OCI-LY3 (cell line): ENCODE results near the gene CFI.
A peak's percentile ranks its signal among the peaks of the same experiment; 100 is the strongest.

Source experiments
- H2AFZ ChIP-seq: fragments of 200-600, 300-600 bp; shearing (Covaris generic); 2 replicates; pipeline ENCODE4 v1.6.0; 2014; ENCODE audit warnings: antibody characterized with exemption, low read depth, low read length
- H3K27ac ChIP-seq: fragments of 200-600, 300-600 bp; sonication (generic); 2 replicates; pipeline ENCODE4 v1.5.1; 2014; ENCODE audit warnings: mild to moderate bottlenecking, low read length, moderate library complexity, mixed read lengths
- H3K27me3 ChIP-seq: fragments of 200-600, 300-600 bp; sonication (generic); 2 replicates; pipeline ENCODE4 v1.6.1; 2014; ENCODE audit warnings: low read depth, low read length, mixed read lengths
- H3K36me3 ChIP-seq: fragments of 200-600, 300-600 bp; sonication (generic); replicated peaks from 2 replicates; pipeline ENCODE3; 2014; ENCODE audit warnings: low read depth, low read length, mixed read lengths
- H3K4me1 ChIP-seq: fragments of 300-600, 200-600 bp; sonication (generic); 2 replicates; pipeline ENCODE4 v1.6.1; 2014; ENCODE audit warnings: low read length, mixed read lengths
- H3K4me2 ChIP-seq: fragments of 200-600, 300-600 bp; sonication (generic); 2 replicates; pipeline ENCODE4 v1.6.1; 2014; ENCODE audit warnings: low read length, mixed read lengths
- H3K4me3 ChIP-seq: fragments of 300-600, 200-600 bp; sonication (generic); 2 replicates; pipeline ENCODE4 v1.5.1; 2014; ENCODE audit warnings: antibody characterized with exemption, mild to moderate bottlenecking, low read length, moderate library complexity
- H3K79me2 ChIP-seq: fragments of 300-600, 200-600 bp; shearing (Covaris generic); 2 replicates; pipeline ENCODE4 v1.6.1; 2014; ENCODE audit warnings: mild to moderate bottlenecking, low read length, mixed read lengths
- H3K9ac ChIP-seq: fragments of 300-600, 200-600 bp; shearing (Covaris generic); 2 replicates; pipeline ENCODE4 v1.6.0; 2014; ENCODE audit warnings: mild to moderate bottlenecking, low read length, moderate library complexity
- H3K9me3 ChIP-seq: fragments of 200-600, 300-600 bp; shearing (Covaris generic); 2 replicates; pipeline ENCODE4 v1.6.1; 2014; ENCODE audit warnings: low read length, mixed read lengths; ENCODE audit not compliant: insufficient read depth
- H4K20me1 ChIP-seq: fragments of 200-600, 300-600 bp; sonication (generic); 2 replicates; pipeline ENCODE4 v1.6.1; 2016; ENCODE audit warnings: low read length, mixed read lengths; ENCODE audit not compliant: insufficient read depth
- CTCF ChIP-seq: fragments of 200-600, 300-600 bp; sonication (generic); IDR thresholded peaks from 2 replicates; pipeline ENCODE4 v1.5.1; 2014; ENCODE audit warnings: antibody characterized with exemption, low read length, low read depth
- EZH2phosphoT487 ChIP-seq: fragments of 200-600 bp; shearing (Covaris generic); IDR thresholded peaks from 2 replicates; pipeline ENCODE4 v1.6.1; 2018; ENCODE audit warnings: antibody characterized with exemption, mixed run types, low read depth

Gene CFI

GRCh38 chr4:109826719-109827118, 24.9 kb upstream of the CFI start:
- peaks cover 21% of the 10 kb centered on the region for H3K36me3 ChIP-seq
- no peak overlapping the region for H3K27ac ChIP-seq
- no peaks in the 10 kb centered on the region for H3K9me3 ChIP-seq
- no peak overlapping the region for H3K9ac ChIP-seq
- TF ChIP-seq CTCF = peak; percentile 66
- TF ChIP-seq EZH2phosphoT487 = no peak
- H3K4me3 ChIP-seq = no peak overlapping the region
- no peaks in the 10 kb centered on the region for H4K20me1 ChIP-seq
- no peak overlapping the region for H3K4me2 ChIP-seq
- peaks cover under 1% of the 10 kb centered on the region; the same call in 1 of the 2 replicates for H3K4me1 ChIP-seq
- H3K79me2 ChIP-seq = no peaks in the 10 kb centered on the region; the same call in 1 of the 2 replicates
- no peaks in the 10 kb centered on the region for H3K27me3 ChIP-seq
- no peak overlapping the region for H2AFZ ChIP-seq

GRCh38 chr4:109821185-109821584, 19.4 kb upstream of the CFI start:
- Histone ChIP-seq H3K4me3 (no peak overlapping the region), H2AFZ (no peak overlapping the region), H3K79me2 (peaks cover 49% of the 10 kb centered on the region), H3K9ac (no peak overlapping the region), H3K4me1 (peaks cover 37% of the 10 kb centered on the region), H3K27ac (peak overlapping the region; percentile 39), H3K27me3 (no peaks in the 10 kb centered on the region), H3K9me3 (no peaks in the 10 kb centered on the region), H3K4me2 (peak overlapping the region; percentile 34), H4K20me1 (no peaks in the 10 kb centered on the region), H3K36me3 (peaks cover 44% of the 10 kb centered on the region)
- no peak for TF ChIP-seq CTCF
- TF ChIP-seq EZH2phosphoT487 = no peak

- H3K4me3 ChIP-seq = no peak overlapping the region
- H3K27ac ChIP-seq = peak overlapping the region; percentile 39
- H3K36me3 ChIP-seq = peaks cover 44% of the 10 kb centered on the region
- peaks cover 55% of the 10 kb centered on the region for H3K79me2 ChIP-seq
- no peaks in the 10 kb centered on the region for H3K9me3 ChIP-seq
- no peaks in the 10 kb centered on the region for H3K27me3 ChIP-seq
- H3K4me1 ChIP-seq = peaks cover 37% of the 10 kb centered on the region
- no peak for TF ChIP-seq CTCF
- TF ChIP-seq EZH2phosphoT487 = no peak
- H3K4me2 ChIP-seq = peak overlapping the region; percentile 34
- no peak overlapping the region for H2AFZ ChIP-seq
- no peak overlapping the region for H3K9ac ChIP-seq
- H4K20me1 ChIP-seq = no peaks in the 10 kb centered on the region
Observed at GRCh38 chr4:109820563-109820962, 18.8 kb upstream of the CFI start.

GRCh38 chr4:109818268-109818667, 16.5 kb upstream of the CFI start:
- H3K36me3 ChIP-seq = peaks cover 34% of the 10 kb centered on the region
- H3K9me3 ChIP-seq = no peaks in the 10 kb centered on the region
- H3K27ac ChIP-seq = no peak overlapping the region
- no peak for TF ChIP-seq CTCF
- no peak overlapping the region for H3K4me3 ChIP-seq
- no peaks in the 10 kb centered on the region for H4K20me1 ChIP-seq
- no peak overlapping the region for H3K9ac ChIP-seq
- no peak overlapping the region for H2AFZ ChIP-seq
- H3K79me2 ChIP-seq = peaks cover 57% of the 10 kb centered on the region
- peaks cover 41% of the 10 kb centered on the region for H3K4me1 ChIP-seq
- H3K4me2 ChIP-seq = no peak overlapping the region
- no peaks in the 10 kb centered on the region for H3K27me3 ChIP-seq
